CD4-positive, alpha-beta T cell treated with Interleukin-17A for 4 hours (primary cell): Measurements from ENCODE around the gene PCGF5.
"Not testable (repeated sequence)": the region's sequence is repeated elsewhere in the genome, so short reads cannot be mapped to it uniquely, and the experiment has no call there.

ENCODE experiments used
- DNase-seq: peaks from one replicate; pipeline ENCODE4 v3.0.0-alpha.2; 2020; ENCODE audit warnings: mixed read lengths

Gene PCGF5

DNA sequence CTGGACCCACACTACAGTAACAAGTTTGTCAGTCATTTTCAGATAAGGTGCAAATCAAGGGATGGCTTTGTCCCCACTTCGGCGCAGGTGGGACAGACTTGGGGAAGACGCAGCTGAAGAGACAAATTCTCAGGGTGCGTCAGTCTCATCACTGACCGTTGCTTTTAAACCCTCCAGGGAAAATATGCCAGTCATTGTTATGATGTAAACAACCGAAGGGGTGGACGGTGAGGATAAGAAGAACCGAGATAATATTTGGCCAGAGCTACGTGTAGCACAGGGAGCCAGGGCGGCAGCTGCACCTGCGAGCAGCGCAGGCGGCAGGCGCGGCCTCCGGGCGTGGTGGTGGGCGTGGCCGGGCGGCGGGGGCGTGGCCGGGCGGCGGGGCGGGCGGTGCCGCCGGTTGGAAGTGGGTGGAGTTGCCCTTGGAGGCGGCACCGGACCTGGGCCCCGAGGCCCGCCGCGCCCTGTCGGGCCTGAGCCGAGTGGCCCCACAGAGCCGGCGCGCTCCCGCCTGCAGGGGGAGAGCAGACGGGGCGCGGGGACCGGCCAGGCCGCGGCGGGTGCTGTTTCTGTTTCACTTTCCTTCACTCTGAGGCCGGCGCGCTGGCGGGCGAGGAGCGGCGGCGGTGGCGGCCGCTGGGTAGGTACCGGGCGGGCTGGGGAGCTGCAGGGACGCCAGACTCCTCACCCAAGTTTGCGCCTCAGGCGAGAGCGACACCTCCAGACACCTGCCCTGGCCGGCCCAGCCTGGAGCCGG is at the start of gene PCGF5:
TSS of gene PCGF5 (plus strand) at position 470 of the 760 bp plus-strand sequence. CDS start 2,209 bp downstream, outside the sequence.
- DNase-seq, result peak; percentile 93

DNA sequence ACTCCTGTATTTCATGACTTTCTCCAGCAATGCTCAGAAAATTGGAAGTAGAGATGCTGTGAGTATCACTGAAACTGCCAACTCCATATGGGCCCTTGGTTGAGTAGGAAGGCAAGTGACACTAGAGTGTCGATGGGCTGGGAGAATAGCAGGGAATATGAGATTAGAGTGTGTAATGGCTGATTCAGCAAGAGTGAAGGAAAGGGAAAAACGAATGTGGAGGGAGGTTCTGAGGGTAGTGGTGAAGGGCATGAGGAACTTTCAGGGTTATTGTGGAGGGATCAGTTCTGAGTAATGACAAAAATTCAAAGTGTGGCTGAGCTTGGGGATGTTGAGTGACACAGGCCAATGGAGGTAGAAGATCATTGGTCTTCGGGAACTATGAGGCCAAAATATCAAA is 49.0 kb upstream of the PCGF5 start:
- no peak for DNase-seq

DNA sequence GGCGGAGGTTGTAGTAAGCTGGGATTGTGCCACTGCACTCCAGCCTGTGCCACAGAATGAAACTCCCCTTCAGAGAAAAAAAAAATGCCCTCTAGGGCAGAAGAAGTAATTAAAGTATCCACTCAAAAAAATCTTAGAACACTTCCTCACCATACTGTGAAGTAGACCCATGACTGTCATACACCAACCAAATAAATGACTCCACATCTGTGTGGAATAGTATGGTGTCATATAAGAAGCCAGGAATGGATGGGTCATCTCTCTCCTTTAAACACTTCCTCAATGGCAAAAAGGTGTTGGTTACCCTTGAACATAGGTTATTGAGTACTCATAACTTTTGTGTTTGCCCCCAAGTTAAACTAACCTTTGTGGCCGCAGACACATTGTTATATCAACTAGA is 48.1 kb upstream of the PCGF5 start:
- no peak for DNase-seq

DNA sequence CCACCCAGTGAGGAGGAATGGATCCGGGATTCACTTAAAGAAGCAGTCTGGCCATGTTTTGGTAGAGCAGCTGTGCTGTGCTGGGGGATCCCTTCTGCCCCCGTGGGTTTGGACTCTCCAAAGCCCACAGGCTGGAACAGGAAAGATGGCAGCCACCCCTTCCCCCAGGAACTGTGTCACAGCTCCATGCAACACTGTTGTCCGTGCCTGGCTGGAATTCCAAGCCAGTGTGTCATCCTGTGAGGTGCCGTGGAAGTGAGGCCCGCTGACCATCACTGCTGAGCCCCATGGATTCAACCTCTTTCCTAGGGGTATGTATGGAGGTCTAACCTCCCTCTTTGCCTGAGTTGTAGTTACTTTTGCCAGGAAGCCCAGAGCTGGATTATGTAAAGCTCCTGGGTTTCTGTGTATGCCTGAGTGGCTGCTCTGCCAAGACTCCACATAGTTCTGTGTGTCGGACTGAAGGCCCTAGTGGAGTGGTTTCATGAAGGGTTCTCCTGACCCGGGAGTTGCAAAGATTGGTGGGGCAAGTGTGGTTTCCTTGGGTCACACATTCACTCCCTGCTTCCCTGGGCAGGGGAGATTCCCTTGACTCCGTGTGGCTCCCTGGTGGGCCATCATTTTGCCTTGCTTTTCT is 35.1 kb upstream of the PCGF5 start:
- no peak for DNase-seq

DNA sequence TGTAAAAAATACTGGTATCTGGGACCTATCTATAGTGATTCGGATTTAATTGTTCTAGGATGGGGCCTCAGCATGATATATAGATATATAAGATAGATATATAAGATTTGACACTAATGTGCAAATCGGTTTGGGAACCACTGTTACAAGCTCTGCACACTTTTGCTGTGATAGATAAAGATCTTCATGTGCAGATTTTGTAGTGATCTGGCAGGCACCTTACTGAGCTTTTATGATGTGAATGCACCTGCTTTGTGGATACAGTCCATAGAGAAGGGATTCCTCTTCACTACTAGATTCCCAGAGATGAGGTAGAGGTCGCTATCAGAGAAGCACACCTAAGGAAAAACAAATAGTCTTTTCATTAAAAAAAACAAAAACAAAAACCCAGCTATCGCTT is 33.3 kb upstream of the PCGF5 start:
- no peak for DNase-seq

DNA sequence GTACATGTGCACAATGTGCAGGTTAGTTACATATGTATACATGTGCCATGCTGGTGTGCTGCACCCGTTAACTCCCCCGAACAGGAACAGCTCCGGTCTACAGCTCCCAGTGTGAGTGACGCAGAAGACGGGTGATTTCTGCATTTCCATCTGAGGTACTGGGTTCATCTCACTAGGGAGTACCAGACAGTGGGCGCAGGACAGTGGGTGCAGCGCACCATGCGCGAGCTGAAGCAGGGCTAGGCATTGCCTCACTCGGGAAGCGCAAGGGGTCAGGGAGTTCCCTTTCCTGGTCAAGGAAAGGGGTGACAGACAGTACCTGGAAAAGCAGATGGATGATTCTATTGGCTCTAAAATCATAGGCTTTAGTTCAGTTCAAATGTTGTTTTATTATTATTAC is 32.5 kb upstream of the PCGF5 start:
- not testable (repeated sequence) for DNase-seq

DNA sequence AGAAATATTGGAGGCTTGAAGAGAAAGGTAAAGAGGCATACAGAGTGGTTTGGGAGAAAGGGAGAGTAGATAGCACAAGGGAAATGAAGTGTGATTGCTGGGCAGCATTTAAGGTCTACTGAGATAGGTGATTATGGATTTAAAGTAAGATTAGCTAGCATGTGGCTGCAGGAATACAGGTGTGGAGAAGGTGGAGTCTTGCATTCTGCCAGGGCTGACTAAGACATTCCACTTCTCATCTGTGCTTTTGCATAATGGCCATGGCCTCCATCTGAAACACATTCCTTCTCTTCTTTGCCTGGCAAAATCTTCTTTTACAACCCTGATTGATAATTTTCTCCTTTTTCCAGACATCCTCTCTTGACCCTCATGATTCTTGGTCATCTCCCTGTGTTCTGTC is 31.6 kb upstream of the PCGF5 start:
- DNase-seq, result no peak

DNA sequence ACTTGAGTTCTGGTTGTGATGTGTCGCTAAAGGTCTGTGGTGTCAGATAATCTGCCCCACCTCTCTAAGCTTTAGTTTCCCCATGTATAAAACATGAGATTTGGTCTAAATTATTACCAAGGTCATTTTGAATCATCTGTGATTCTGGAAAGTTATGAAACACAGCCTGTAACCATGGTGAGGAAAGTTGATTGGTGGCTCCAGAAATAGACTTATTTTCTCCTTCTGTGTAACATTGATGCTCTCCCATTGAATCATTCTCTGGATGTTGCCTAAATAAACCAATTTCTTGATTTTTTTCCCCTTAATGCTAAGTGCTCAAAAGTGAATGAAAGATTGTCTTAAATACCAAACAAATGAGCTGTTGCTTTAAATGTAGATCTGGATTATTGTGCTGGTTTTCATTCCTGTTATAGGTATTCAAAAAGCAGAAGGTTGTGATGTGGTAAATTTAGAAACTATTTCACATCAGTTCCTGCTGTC is 30.0 kb upstream of the PCGF5 start:
- DNase-seq, result no peak

DNA sequence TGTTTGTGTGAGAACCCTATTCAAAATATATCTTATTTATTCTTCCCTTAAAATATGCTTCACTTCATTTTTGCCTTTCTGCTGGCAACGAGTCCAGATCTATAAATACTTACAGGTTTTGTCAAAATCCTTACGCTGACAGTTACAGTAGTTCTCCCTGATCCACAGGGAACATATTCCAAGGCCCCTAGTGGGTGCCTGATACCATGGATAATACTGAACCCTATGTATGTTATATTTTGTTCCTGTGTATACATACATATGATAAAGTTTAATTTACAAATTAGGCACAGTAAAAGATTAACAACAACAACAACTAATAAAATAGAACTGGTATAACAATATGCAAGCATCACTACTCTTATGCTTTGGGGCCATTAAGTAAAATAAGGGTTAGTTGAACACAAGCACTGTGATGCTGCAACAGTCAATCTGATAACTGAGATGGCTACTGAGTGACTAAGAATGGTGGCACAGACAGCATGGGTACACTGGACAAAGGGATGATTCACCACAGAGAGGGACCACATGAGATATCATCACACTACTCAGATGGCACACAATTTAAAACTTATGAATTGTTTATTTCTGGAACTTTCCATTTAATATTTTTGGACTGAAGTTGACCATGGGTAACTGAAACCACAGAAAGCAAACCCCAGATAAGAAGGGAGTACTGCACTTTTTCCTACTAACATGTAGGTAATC is 29.4 kb upstream of the PCGF5 start:
- DNase-seq, result no peak

DNA sequence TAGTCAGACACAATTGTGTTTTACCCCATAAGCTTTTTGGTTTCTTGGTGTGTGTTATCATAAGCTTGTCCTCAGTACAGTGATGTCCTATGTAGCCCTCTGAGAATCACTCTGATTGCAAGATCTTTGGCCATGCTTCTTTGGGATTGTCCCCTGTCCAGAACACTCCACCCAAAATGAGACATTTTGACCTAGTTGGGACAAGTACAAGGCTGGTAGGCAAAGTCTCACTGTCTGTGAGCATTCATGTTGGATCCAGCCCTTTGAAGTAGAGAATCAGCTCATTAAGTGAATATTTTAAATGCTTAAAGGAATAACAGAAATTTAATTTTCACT is 28.9 kb upstream of the PCGF5 start:
- DNase-seq, result no peak

DNA sequence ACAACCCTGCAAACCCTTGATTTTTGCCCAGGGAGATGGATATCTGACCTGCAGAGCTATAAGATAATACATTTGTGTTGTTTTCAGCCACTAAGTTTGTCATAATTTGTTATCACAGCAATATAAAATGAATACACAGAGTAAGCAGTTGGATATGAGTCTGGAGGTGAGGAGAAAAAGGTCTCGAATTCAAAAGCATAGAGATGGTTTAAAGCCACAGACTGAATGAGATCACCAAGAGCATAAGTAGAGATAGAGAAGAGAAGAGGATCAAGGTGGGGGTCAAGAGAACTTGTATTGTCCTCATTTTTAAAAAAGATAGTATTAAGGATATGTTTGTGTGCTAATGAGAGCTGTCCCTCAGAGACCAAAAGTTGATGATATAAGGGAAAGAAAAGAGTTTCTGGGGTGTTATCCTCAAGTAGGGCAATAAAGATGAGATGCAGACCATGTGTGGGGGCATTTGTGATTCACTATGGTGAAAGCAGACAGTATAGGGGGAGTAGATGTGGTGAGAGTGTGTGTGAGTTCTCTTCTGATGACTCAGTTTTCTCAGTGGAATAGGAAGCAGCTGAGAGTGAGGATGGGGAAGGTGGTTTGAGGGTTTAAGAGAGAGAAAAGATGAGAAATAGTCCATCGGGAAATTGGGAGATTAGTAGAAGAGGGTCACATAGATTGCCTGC is 25.8 kb upstream of the PCGF5 start:
- DNase-seq, result peak; percentile 17

DNA sequence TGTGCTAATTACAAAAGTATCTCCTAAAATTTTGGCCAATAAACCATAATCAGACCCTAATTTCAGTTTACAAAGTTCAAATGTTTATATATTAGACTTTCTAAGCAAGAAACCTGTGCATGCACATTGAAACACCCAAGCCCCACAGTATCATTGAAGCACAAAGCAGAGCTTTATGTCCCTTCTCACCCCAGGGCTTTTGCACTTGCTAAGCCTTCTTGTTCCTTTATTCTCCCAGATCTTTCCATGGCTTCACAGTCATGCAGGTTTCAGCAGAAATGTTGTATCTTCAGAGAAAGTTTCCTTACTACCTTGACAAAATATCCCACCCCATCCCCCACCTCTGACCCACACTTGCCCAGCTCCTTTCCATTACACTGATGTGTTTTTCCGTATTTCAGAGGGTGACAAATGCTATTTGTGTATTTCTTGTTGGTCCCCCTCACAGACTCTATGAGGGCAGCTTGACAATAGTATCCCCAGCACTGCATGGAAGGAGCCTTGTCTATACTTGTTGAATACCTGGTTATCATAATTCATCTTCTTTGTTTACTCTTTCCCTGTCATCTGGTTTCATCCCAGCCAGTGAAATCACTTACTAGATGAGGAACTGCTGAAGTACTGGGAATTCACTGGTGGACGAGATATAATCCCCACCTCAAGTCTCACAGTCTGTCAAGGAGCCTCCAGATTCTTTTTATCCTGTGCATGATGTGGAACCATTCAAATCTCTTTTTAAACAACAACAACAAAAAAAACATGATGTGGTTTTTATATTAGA is 24.0 kb upstream of the PCGF5 start:
- DNase-seq, result no peak

DNA sequence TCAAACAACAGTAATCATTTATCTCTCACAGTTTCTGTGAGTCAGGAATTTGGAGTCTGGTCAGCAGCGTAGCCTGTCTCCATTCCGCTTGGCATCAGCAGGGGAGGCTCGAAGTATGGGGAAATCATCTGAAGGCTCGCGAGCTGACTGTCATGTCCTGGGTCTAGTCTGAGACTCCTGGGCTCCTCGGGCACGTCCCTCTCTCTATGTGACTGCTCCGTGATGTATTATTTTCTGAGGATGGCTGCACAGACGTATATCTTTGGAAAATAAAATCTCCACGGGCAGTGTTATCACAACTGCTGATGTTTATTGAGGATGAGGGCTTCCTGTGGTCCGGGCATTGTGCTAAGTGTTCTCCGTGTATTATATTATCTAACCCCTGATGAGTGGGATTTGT is 23.3 kb upstream of the PCGF5 start:
- DNase-seq, result no peak

DNA sequence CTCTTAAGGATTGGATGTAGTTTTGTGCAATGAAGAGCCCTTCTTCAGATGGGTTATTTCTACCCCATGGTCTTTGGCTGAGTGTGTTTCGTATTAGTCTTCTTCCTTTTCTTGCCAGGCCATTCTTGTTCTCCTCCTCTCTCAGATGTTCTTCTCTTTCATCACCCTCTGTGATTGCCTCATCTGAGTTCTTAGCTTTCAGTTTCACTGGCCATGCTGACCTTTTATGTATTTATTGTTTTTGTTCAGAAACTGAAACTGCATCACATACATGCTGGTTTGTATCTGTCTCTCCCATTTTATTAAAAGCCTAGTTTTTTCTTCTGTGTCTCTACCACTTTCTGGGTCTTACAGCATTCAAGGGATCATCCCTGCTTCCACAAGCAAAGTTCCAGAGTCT is 21.7 kb upstream of the PCGF5 start:
- DNase-seq, result no peak

DNA sequence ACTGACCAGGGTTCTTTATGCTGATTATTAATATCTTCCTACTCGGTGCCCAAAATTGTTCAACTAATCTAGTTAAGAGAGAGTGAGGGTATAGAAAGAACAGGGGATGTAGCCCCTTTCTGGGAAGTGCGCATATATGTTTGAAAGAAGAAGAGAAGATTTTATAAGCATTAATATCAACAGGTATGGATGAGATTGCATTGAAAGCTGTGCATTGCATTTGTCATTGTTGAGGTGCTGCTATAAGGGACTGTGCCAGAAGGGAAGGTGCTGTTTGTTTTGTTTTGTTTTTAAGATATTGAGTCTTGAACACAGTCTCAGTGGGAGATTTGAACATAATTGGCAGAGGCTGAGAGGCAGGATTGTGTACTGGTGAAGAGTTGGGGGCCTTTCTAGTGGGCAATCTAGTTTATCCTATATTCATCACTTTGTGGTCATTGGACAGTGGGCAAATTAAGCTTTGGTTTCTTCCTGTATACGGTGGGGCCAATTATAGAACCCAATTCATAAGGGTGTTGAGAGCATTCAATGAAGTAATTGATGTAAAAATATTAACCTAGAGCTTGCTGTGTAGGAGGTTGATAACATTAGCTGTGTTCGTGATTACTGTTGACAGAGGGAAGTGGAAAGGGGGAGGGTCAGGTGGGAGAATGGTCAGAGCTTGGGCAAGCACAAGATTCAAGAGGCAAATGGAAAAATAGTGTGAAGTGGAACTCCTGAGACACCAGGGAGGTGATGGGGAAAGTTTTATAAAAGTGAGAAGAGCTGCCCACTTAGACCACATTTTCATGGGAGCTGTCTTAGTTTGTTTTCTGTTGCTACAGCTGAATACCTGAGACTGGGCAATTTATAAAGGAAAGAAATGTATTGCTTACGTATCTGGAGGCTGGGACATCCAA is 19.9 kb upstream of the PCGF5 start:
- no peak for DNase-seq

DNA sequence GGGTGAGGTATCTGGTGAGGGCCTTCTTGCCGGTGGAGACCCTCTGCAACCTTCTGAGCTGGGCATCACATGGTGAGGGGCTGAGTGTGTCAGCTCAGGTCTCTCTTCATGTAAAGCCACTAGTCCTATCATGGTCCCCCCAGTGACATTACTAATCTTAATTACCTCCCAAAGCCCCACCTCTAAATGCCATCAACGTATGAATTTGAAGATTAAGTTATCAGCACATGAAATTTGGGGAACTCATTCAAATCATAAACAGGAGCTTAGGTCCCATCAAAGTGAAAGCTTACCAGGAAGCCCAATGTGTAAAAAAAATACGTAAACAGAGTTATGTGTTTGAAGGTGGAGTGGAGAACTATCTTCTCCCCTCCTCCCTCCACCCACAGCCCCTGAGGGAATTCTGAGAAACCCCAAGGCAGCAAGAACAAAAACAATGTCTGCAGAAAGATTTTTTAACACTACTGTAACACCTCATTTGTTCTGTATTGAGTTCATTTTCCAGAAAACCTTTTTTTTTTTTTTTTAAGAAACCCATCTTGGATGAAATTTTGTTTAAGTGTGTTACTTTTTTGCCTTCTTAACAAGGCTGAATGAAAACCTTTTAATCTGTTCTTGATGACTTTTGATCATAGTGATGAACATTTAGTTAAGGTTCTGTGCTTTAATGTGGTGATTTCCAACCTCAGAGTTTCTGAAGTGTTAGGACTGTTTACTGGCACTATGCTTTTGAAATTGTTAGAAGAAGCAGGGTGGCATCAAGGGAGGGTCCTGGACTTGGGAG is 19.1 kb upstream of the PCGF5 start:
- peak; percentile 23 for DNase-seq

DNA sequence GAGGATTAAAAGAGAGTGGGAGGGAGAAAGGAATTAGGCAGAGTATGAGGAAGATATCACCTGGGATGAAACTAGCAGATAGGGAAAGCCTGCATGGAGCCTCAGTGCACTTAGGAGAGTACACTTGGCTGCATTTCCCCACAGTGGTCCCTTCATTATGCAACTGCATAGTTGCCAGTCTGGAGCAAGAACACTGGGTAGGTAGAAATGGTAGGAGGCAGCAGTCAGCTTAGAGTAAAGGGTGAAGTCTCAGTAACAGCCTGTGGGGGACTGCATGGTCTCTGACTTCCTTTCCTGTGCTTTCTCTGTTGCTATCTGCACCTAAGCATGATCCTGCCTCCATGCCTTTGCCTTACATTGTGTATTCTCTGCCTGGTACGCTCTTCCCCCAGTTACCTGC is 14.0 kb upstream of the PCGF5 start:
- no peak for DNase-seq

DNA sequence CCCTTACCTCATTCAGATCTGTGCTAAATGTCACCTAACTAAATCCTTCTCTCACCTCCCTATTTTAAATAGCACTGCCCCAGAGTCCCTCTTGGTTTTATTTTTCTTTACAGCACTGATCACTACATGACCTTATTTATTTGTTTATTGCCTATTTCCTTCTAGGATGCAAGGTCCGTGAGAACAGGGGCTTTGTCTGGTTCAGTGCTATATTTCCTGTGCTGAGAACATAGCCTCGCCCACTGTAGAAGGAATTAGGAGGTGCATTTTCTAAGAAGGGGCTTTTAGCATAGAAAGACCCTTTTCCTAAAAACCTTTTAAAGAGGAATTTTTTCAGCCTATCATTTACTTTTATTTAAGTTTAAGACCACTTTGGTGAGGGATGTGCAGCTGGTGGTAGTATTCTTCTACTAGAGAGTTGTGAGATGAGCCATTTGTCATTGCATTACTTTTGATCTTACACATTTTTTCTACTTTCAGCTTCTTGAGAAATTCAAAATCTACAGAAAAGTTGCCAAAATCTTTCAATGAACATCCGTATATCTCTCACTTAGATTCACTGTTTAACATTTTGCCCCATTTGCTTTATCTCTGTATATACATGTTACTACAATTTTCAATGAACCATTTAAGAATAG is 13.5 kb upstream of the PCGF5 start:
- no peak for DNase-seq

DNA sequence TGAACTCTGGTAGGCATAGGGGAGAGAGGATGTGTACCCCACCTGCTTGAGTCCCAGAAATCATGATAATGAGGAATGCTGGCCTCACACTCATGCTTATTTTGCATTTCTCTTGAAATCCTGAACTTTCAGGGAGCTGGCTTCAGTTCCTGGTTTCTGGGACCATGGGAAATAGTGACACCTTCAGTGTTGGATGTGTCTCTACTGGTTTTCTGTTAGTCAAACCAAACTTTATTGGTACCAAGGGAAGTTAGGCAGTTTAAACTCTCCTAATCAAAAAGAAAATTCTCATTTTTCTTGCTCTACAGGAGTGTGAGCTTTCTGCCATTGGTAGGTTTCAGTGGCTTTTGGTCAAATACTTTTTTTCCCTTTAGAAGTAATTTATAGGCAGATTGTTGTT is 11.8 kb upstream of the PCGF5 start:
- no peak for DNase-seq

DNA sequence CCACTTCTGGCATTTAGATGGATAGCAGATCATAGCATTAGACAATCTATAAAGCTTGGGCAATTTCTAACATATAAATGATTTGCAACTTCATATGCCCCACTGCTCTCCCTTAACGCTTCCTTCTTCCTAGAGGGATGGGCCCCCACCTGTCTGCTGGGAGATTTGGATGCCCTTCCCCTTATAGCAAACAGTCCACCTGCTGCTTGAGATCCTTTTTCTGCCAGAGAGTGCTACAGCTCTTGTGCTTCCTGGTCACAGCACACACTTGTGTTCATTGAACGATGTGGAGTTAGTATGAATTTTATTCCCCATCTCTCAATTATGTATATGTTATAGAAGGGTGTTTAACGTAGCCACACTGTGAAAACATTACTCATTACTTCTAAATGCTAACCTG is 10.4 kb upstream of the PCGF5 start:
- DNase-seq, result no peak
